Activated naive CD4-positive, alpha-beta T cell treated with anti-CD3 and anti-CD28 coated beads, Interleukin-2, amount 50 U/mL, for 72 hours (primary cell): ENCODE measurements around the gene TUT1. TPM values are rescaled to one million over a fixed set of nuclear protein-coding genes. Genes with fewer than 3 reads are reported as not detected.
A peak's percentile ranks its signal among the peaks of the same experiment; 100 is the strongest.

Source experiments
- ATAC-seq, 2 donors: fragments of 150-1000 bp; cut with Tn5 transposase; 2 replicates each; pipeline ENCODE4 v1.10.0; 2021; ENCODE audit warnings: mild to moderate bottlenecking in 2 of 2, moderate library complexity in 2 of 2
- DNase-seq, 2 donors: peaks; one replicate each; pipeline ENCODE4 v3.0.0; 2021 to 2022; ENCODE audit warnings: low spot score in 2 of 2
- H3K27ac Mint-ChIP-seq, 2 donors: one replicate each; pipeline ENCODE4 v1.8.0; 2022; ENCODE audit warnings: mild to moderate bottlenecking in 2 of 2, mixed read lengths in 2 of 2
- H3K36me3 Mint-ChIP-seq, 2 donors: one replicate each; pipeline ENCODE4 v1.8.0; 2022; ENCODE audit warnings: mixed read lengths in 2 of 2
- H3K9me3 Mint-ChIP-seq, 2 donors: one replicate each; pipeline ENCODE4 v1.8.0; 2022; ENCODE audit warnings: mixed read lengths in 2 of 2
- total RNA-seq, 2 donors: library from RNA; stranded (reverse); gene quantifications; one replicate each; pipeline ENCODE4 v1.2.3, GENCODE V29; 2022

Gene TUT1
- total RNA-seq, 2 donors from 2014 or later: 31.8 to 34.9 TPM

- Mint-ChIP-seq H3K9me3 (no peaks in the 10 kb centered on the region), H3K36me3 (no peaks in the 10 kb centered on the region), H3K27ac (peak overlapping the region in 1 of 2 donors; percentile 90)
- ATAC-seq: peak; percentile 62 to 76
- DNase-seq: peak; percentile 80 to 89
Measured at GRCh38 chr11:62542750-62543567, 48.4 kb downstream of the TUT1 start.

DNA sequence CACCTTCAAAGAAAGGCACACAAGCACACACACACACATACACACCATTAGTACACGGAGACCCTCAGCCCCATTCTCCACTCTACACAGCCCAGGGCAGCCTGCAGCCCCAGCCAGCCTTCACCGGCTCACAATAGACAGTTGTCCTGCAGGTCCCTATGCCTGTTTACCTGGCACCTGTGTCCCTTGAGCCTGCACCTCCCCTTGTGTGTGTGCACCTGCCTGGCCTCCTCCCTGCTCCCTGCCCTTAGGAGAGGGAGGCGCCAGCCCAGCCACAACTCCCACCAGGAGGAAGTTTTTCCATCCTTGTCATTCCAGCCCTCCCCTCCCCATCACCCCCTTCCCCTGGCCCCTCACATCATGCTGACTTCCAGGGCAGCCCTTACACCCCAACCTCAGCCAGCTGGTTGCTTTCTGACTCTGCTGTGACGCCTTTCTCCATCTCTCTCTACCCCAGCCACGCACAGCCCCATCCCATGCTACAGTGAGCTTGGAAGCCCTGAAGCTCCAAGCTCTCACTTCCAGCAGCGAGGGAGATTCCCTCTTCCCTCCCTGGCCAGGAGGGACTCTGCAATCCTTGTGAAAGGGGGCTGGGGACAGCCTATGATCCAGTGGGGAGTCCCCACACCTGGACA is 49.1 kb downstream of the TUT1 start:
- Mint-ChIP-seq H3K27ac (peak overlapping the region in 1 of 2 donors; percentile 90), H3K9me3 (no peaks in the 10 kb centered on the region), H3K36me3 (no peaks in the 10 kb centered on the region)
- no peak for DNase-seq
- no peak for ATAC-seq

- Mint-ChIP-seq H3K36me3 (no peaks in the 10 kb centered on the region), H3K27ac (peak overlapping the region in 1 of 2 donors; percentile 90), H3K9me3 (no peaks in the 10 kb centered on the region)
- ATAC-seq: no peak
- DNase-seq: no peak
Measured at GRCh38 chr11:62540804-62541701, 50.3 kb downstream of the TUT1 start.

GRCh38 chr11:62539238-62539925 is 51.9 kb downstream of the TUT1 start:
- ATAC-seq (peak; percentile 25 to 36), DNase-seq (no peak)
- no peak overlapping the region for H3K27ac Mint-ChIP-seq
- no peaks in the 10 kb centered on the region for H3K9me3 Mint-ChIP-seq
- peaks cover 0 to 6% of the 10 kb centered on the region in 2 donors for H3K36me3 Mint-ChIP-seq

GRCh38 chr11:62538470-62539237 is 52.7 kb downstream of the TUT1 start:
- no peak for ATAC-seq
- Mint-ChIP-seq H3K27ac (no peak overlapping the region), H3K9me3 (no peaks in the 10 kb centered on the region), H3K36me3 (peaks cover 5 to 6% of the 10 kb centered on the region in 2 donors)
- no peak for DNase-seq

GRCh38 chr11:62536301-62536957 is 54.9 kb downstream of the TUT1 start:
- ATAC-seq (no peak), DNase-seq (no peak)
- no peak overlapping the region for H3K27ac Mint-ChIP-seq
- H3K36me3 Mint-ChIP-seq: peaks cover 6 to 22% of the 10 kb centered on the region in 2 donors
- H3K9me3 Mint-ChIP-seq: no peaks in the 10 kb centered on the region

DNA sequence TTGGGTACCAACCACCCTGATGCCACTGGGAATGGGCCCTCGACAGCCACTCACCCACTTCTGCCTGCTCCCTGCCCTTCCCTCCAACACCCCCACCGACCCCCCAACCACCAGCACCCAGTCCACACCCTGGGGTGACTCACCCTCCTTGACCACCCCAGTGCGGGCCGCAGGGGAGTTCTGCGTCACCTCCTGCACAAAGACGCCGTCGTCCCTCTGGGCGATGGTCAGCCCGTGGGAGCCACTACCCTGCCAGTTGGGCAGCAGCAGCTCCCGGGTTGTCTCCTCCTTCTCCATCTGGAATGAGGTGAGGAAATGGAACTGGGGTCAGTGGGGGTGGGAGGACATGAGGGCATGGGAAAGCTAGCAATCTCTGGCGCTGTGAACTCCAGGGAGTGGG is 55.5 kb downstream of the TUT1 start:
- ATAC-seq: no peak
- Mint-ChIP-seq H3K36me3 (peaks cover 6 to 22% of the 10 kb centered on the region in 2 donors), H3K27ac (no peak overlapping the region), H3K9me3 (no peaks in the 10 kb centered on the region)
- DNase-seq: no peak

- Mint-ChIP-seq H3K36me3 (peaks cover 6 to 22% of the 10 kb centered on the region in 2 donors), H3K27ac (no peak overlapping the region), H3K9me3 (no peaks in the 10 kb centered on the region)
- ATAC-seq (no peak), DNase-seq (no peak)
Measured at GRCh38 chr11:62534779-62535545, 56.4 kb downstream of the TUT1 start.

GRCh38 chr11:62532096-62532495 is 59.2 kb downstream of the TUT1 start:
- Mint-ChIP-seq H3K27ac (no peak overlapping the region), H3K9me3 (no peaks in the 10 kb centered on the region), H3K36me3 (peaks cover 6 to 34% of the 10 kb centered on the region in 2 donors)
- DNase-seq (no peak), ATAC-seq (no peak)

Other genes with a start within 250 kb of the TUT1 start
- not detected for gene SCGB1A1, start 172.5 kb downstream of the TUT1 start, total RNA-seq
- gene AHNAK, start 44.7 kb downstream of the TUT1 start, total RNA-seq: 10 to 100 TPM; 17.6 to 97.3 TPM
- 1,000 to 10,000 TPM; 1,622 to 2,023 TPM for gene EEF1G, start 17.6 kb downstream of the TUT1 start, total RNA-seq
- 100 to 1,000 TPM; 180 to 259 TPM for gene MTA2, start 10.3 kb upstream of the TUT1 start, total RNA-seq
- gene EML3, start 21.3 kb upstream of the TUT1 start, total RNA-seq: 100 to 1,000 TPM; 104 to 141 TPM
- 1 to 10 TPM; 1.1 to 1.9 TPM for gene ROM1, start 21.7 kb upstream of the TUT1 start, total RNA-seq
- 10 to 100 TPM; 69.6 to 79.5 TPM for gene B3GAT3, start 30.5 kb upstream of the TUT1 start, total RNA-seq
- 100 to 1,000 TPM; 187 to 241 TPM for gene GANAB, start 55.1 kb upstream of the TUT1 start, total RNA-seq
- gene INTS5, start 61.8 kb upstream of the TUT1 start, total RNA-seq: 10 to 100 TPM; 11.8 to 32.5 TPM
- 100 to 1,000 TPM in 1 of 2 donors, 10 to 100 TPM in 1; 62.0 to 103 TPM for gene C11orf98, start 73.7 kb upstream of the TUT1 start, total RNA-seq
- gene CSKMT, start 73.8 kb upstream of the TUT1 start, total RNA-seq: 10 to 100 TPM; 20.7 to 34.4 TPM
- gene UQCC3, start 80.2 kb upstream of the TUT1 start, total RNA-seq: 1 to 10 TPM in 1 of 2 donors, under 1 TPM in 1; 0.87 to 4.7 TPM
- gene LBHD1, start 80.7 kb upstream of the TUT1 start, total RNA-seq: 10 to 100 TPM; 16.6 to 24.3 TPM
- gene UBXN1, start 87.5 kb upstream of the TUT1 start, total RNA-seq: 100 to 1,000 TPM in 1 of 2 donors, 10 to 100 TPM in 1; 97.2 to 129 TPM
- under 1 TPM; 0.48 to 0.49 TPM for gene LRRN4CL, start 98.0 kb upstream of the TUT1 start, total RNA-seq
- gene BSCL2, start 115.9 kb upstream of the TUT1 start, total RNA-seq: 10 to 100 TPM; 28.8 to 42.6 TPM
- not detected for gene GNG3, start 116.2 kb upstream of the TUT1 start, total RNA-seq
- 10 to 100 TPM; 54.4 to 63.2 TPM for gene HNRNPUL2, start 135.9 kb upstream of the TUT1 start, total RNA-seq
- 10 to 100 TPM; 55.6 to 68.9 TPM for gene TTC9C, start 137.0 kb upstream of the TUT1 start, total RNA-seq
- 10 to 100 TPM in 1 of 2 donors, 1 to 10 TPM in 1; 7.8 to 23.9 TPM for gene ZBTB3, start 162.6 kb upstream of the TUT1 start, total RNA-seq
- gene POLR2G, start 170.1 kb upstream of the TUT1 start, total RNA-seq: 100 to 1,000 TPM; 116 to 172 TPM
- 10 to 100 TPM; 16.7 to 32.2 TPM for gene TAF6L, start 179.9 kb upstream of the TUT1 start, total RNA-seq
- 10 to 100 TPM; 19.5 to 20.9 TPM for gene TMEM179B, start 195.9 kb upstream of the TUT1 start, total RNA-seq
- 10 to 100 TPM in 1 of 2 donors, 1 to 10 TPM in 1; 8.9 to 11.3 TPM for gene TMEM223, start 200.5 kb upstream of the TUT1 start, total RNA-seq
- 100 to 1,000 TPM; 104 to 132 TPM for gene NXF1, start 213.9 kb upstream of the TUT1 start, total RNA-seq
- gene STX5, start 240.5 kb upstream of the TUT1 start, total RNA-seq: 10 to 100 TPM; 23.0 to 61.3 TPM
- gene TEX54, start 241.3 kb upstream of the TUT1 start, total RNA-seq: under 1 TPM in 1 of 2 donors, not detected in 1; 0.70 TPM
- 100 to 1,000 TPM in 1 of 2 donors, 10 to 100 TPM in 1; 87.2 to 105 TPM for gene WDR74, start 248.1 kb upstream of the TUT1 start, total RNA-seq